Mesendoderm (in vitro differentiated cells): ENCODE results near the gene IFNA5. TPM values are rescaled to one million over a fixed set of nuclear protein-coding genes. Genes with fewer than 3 reads are reported as not detected.

Experiments
- DNase-seq: peaks from one replicate; pipeline ENCODE4 v3.0.0; 2013
- H2AK5ac ChIP-seq: 2 replicates; pipeline ENCODE4 v1.6.1; 2013; ENCODE audit warnings: low read length, inconsistent platforms
- H2BK120ac ChIP-seq: 2 replicates; pipeline ENCODE4 v1.6.1; 2013; ENCODE audit warnings: low read depth, mild to moderate bottlenecking, low read length, moderate library complexity, mixed read lengths
- H2BK15ac ChIP-seq: replicated peaks from 2 replicates; pipeline ENCODE4 v1.6.1; 2013; ENCODE audit warnings: low read depth, mild to moderate bottlenecking, moderate library complexity
- H2BK5ac ChIP-seq: 2 replicates; pipeline ENCODE4 v1.6.1; 2013; ENCODE audit warnings: low read length, inconsistent platforms
- H3K18ac ChIP-seq: 2 replicates; pipeline ENCODE4 v1.6.1; 2013; ENCODE audit warnings: mild to moderate bottlenecking, low read length, mixed read lengths
- H3K23ac ChIP-seq: one replicate; pipeline ENCODE4 v1.6.1; 2013; ENCODE audit warnings: low read length
- H3K27ac ChIP-seq: 2 replicates; pipeline ENCODE4 v1.5.1; 2013; ENCODE audit warnings: low read depth, mild to moderate bottlenecking, inconsistent platforms, low read length, moderate library complexity
- H3K27me3 ChIP-seq: 2 replicates; pipeline ENCODE4 v1.6.1; 2013; ENCODE audit warnings: low read length, control low read depth, mild to moderate bottlenecking, inconsistent platforms; ENCODE audit not compliant: insufficient read depth, poor library complexity
- H3K36me3 ChIP-seq: 2 replicates; pipeline ENCODE4 v1.6.1; 2013; ENCODE audit warnings: low read length, inconsistent platforms; ENCODE audit not compliant: control insufficient read depth, insufficient read depth
- H3K4ac ChIP-seq: one replicate; pipeline ENCODE4 v1.6.1; 2013; ENCODE audit warnings: low read depth, mild to moderate bottlenecking, low read length, moderate library complexity
- H3K4me1 ChIP-seq: 2 replicates; pipeline ENCODE4 v1.6.1; 2013; ENCODE audit warnings: low read depth, low read length, inconsistent platforms; ENCODE audit not compliant: control insufficient read depth
- H3K4me2 ChIP-seq: 2 replicates; pipeline ENCODE4 v1.6.1; 2013; ENCODE audit warnings: low read length
- H3K4me3 ChIP-seq: 2 replicates; pipeline ENCODE4 v1.5.1; 2013; ENCODE audit warnings: mild to moderate bottlenecking, low read length
- H3K56ac ChIP-seq: one replicate; pipeline ENCODE4 v1.6.1; 2013; ENCODE audit warnings: low read length
- H3K79me1 ChIP-seq: 2 replicates; pipeline ENCODE4 v1.6.1; 2013; ENCODE audit warnings: low read length, inconsistent platforms
- H3K79me2 ChIP-seq: 2 replicates; pipeline ENCODE4 v1.6.1; 2013; ENCODE audit warnings: mild to moderate bottlenecking, low read length; ENCODE audit not compliant: control insufficient read depth, insufficient read depth
- H3K9ac ChIP-seq: 2 replicates; pipeline ENCODE4 v1.6.1; 2013; ENCODE audit warnings: low read length, inconsistent platforms
- H4K5ac ChIP-seq: one replicate; pipeline ENCODE4 v1.6.1; 2013; ENCODE audit warnings: low read length
- H4K8ac ChIP-seq: one replicate; pipeline ENCODE4 v1.6.1; 2013; ENCODE audit warnings: low read depth, mild to moderate bottlenecking, control low read depth, low read length, moderate library complexity
- WGBS: extraction: QIAGEN DNeasy Blood & Tissue Kit; methylation state at CpG from one replicate; pipeline ENCODE4 v1.1.7; 2013; ENCODE audit warnings: low lambda C conversion rate, missing lambda C conversion rate; ENCODE audit not compliant: insufficient coverage; ENCODE audit errors: extremely low coverage; 5-methylcytosine and 5-hydroxymethylcytosine counted together
- polyA plus RNA-seq, 2 experiments: library from polyadenylated mRNA; stranded (reverse); fragments of 200-250 nt; gene quantifications; one replicate each; pipeline ENCODE4 v1.2.3, GENCODE V29; 2013

IFNA5 gene
- not detected for polyA plus RNA-seq (2013, experiment 1 of 2)
- polyA plus RNA-seq (2013, experiment 2 of 2): not detected

DNA sequence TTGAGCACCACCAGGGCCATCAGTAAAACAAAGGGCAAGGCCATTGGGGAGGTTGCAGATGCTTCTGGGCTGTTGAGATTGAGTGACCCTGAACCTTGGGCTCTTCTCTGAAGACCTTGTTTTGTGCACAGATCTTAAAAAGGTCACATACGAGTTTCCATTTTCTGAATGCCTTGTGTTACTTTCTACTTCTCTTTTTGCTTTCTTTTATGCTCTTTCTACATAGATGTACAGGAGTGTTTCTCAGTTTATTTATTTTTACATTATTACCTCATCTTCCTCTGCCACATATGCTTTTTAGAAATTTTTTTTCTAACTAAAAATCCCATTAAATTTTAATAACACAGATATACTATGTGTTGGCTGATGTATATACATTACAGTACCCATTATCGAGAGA, at the start of gene IFNA5:
IFNA5 (minus strand) TSS at position 101 of the 400 bp plus-strand sequence; CDS start at position 44, 57 bp downstream.
- H3K18ac ChIP-seq: no peak within 1 kb of the TSS
- no peak within 1 kb of the TSS for H4K5ac ChIP-seq
- DNase-seq: no peak
- no peak within 1 kb of the TSS for H3K27ac ChIP-seq
- no CpG with 5 or more reads among the region's 2 CpGs for WGBS
- H3K4me1 ChIP-seq: no peaks in the 10 kb centered on the region
- H3K79me1 ChIP-seq: no peaks in the 10 kb centered on the region
- H4K8ac ChIP-seq: no peak within 1 kb of the TSS
- H3K79me2 ChIP-seq: no peaks in the 10 kb centered on the region
- H3K27me3 ChIP-seq: no peaks in the 10 kb centered on the region
- no peak within 1 kb of the TSS for H3K4me2 ChIP-seq
- no peak within 1 kb of the TSS for H3K56ac ChIP-seq
- no peak within 1 kb of the TSS for H2BK120ac ChIP-seq
- no peak within 1 kb of the TSS for H3K23ac ChIP-seq
- H2AK5ac ChIP-seq: no peak within 1 kb of the TSS
- H3K4ac ChIP-seq: no peak within 1 kb of the TSS
- no peaks in the 10 kb centered on the region for H3K36me3 ChIP-seq
- H3K9ac ChIP-seq: no peak within 1 kb of the TSS
- no peak within 1 kb of the TSS for H3K4me3 ChIP-seq
- no peak within 1 kb of the TSS for H2BK5ac ChIP-seq
- H2BK15ac ChIP-seq: no peak within 1 kb of the TSS

DNA sequence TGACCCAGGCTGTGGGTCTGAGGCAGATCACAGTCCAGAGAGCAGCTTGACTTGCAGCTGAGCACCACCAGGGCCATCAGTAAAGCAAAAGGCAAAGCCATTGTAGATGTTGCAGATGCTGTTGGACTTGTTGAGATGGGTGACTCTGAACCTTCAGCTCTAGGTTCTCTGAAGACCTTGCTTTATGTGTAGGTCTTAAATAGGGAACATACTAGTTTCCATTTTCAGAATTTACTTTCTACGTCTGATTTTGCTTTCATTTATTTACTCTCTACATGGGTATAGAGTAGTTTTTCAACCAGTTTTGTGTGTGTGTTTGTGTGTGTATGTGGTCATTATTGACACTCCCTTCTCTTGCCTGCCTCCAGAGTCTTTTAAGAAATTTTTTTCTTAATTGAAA, 45.7 kb upstream of the IFNA5 start, which contains the start of gene IFNA6:
IFNA6 (minus strand) TSS at position 101 of the 400 bp plus-strand sequence; CDS start at position 101, 0 bp downstream.
- H3K79me2 ChIP-seq: no peaks in the 10 kb centered on the region
- H3K27ac ChIP-seq: no peak within 1 kb of the TSS
- H4K8ac ChIP-seq: no peak within 1 kb of the TSS
- WGBS: no CpG with 5 or more reads among the region's 1 CpG
- H3K27me3 ChIP-seq: no peaks in the 10 kb centered on the region
- no peaks in the 10 kb centered on the region for H3K4me1 ChIP-seq
- H3K4me3 ChIP-seq: no peak within 1 kb of the TSS
- no peak within 1 kb of the TSS for H3K23ac ChIP-seq
- no peak within 1 kb of the TSS for H2BK5ac ChIP-seq
- H4K5ac ChIP-seq: no peak within 1 kb of the TSS
- H3K36me3 ChIP-seq: no peaks in the 10 kb centered on the region
- H3K56ac ChIP-seq: no peak within 1 kb of the TSS
- no peaks in the 10 kb centered on the region for H3K79me1 ChIP-seq
- H2AK5ac ChIP-seq: no peak within 1 kb of the TSS
- H3K4me2 ChIP-seq: no peak within 1 kb of the TSS
- H3K4ac ChIP-seq: no peak within 1 kb of the TSS
- no peak for DNase-seq
- no peak within 1 kb of the TSS for H2BK120ac ChIP-seq
- no peak within 1 kb of the TSS for H3K18ac ChIP-seq
- H3K9ac ChIP-seq: no peak within 1 kb of the TSS
- no peak within 1 kb of the TSS for H2BK15ac ChIP-seq

DNA sequence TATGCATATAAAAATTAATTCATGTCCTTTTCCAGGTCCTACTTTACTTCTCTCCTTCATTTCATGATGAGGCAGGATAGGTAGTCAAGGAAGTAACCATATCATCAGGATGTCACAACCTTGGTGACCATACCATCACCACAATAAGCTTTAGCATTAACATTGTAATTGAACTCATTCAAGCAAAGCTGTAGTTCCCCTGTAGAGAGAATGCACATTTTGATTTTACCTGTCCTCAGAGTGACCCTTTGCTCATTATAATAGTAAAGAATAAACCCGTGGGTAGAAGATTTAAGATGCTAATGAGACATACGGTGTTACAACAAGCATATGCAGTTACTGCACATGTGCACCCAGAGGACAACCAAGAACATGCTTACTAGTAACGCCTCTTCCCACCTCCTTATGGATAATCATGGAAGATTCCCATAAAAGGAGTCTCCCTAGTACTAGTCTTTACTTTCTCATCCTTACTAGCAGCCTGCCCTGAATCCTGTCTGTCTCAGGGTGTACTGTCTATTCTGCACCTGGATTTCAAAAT, 43.4 kb upstream of the IFNA5 start:
- no peak overlapping the region for H3K23ac ChIP-seq
- H3K56ac ChIP-seq: no peak overlapping the region
- no peak overlapping the region for H3K9ac ChIP-seq
- no peak overlapping the region for H4K8ac ChIP-seq
- no peak overlapping the region for H3K4me2 ChIP-seq
- no peaks in the 10 kb centered on the region for H3K79me1 ChIP-seq
- no peak overlapping the region for H3K27ac ChIP-seq
- H3K27me3 ChIP-seq: no peaks in the 10 kb centered on the region
- H3K4me3 ChIP-seq: no peak overlapping the region
- no peak overlapping the region for H2BK15ac ChIP-seq
- no peak overlapping the region for H3K4ac ChIP-seq
- DNase-seq: no peak
- no peak overlapping the region for H3K18ac ChIP-seq
- no peak overlapping the region for H2BK5ac ChIP-seq
- no peak overlapping the region for H4K5ac ChIP-seq
- no peaks in the 10 kb centered on the region for H3K36me3 ChIP-seq
- no peaks in the 10 kb centered on the region for H3K79me2 ChIP-seq
- H2AK5ac ChIP-seq: no peak overlapping the region
- WGBS: no CpG with 5 or more reads among the region's 3 CpGs
- no peaks in the 10 kb centered on the region for H3K4me1 ChIP-seq
- no peak overlapping the region for H2BK120ac ChIP-seq

DNA sequence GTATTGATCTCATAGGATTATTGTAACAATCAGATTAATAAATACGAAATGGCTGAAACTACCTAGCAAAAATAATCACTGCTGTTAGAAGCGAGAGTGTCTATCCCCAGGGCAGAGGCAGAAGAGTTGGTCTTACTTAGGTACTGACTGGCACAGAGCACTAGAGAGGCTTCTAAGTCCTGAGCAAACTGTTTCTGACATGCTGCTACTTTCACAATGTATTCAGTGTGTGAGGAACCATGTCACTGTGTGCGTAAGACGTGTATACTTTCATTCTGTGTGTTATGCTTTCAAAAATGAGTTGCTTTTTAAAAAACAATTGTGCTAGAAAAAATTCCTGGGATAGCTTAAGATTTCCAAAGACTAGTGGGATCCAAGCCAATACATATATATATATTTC, 35.6 kb upstream of the IFNA5 start:
- no peak overlapping the region for H4K8ac ChIP-seq
- H3K4me2 ChIP-seq: no peak overlapping the region
- H2BK120ac ChIP-seq: no peak overlapping the region
- H2BK5ac ChIP-seq: no peak overlapping the region
- H3K4ac ChIP-seq: no peak overlapping the region
- no peaks in the 10 kb centered on the region for H3K79me2 ChIP-seq
- H3K27ac ChIP-seq: no peak overlapping the region
- H2AK5ac ChIP-seq: no peak overlapping the region
- no peaks in the 10 kb centered on the region for H3K27me3 ChIP-seq
- no peaks in the 10 kb centered on the region for H3K36me3 ChIP-seq
- no peaks in the 10 kb centered on the region for H3K79me1 ChIP-seq
- H2BK15ac ChIP-seq: no peak overlapping the region
- H3K23ac ChIP-seq: no peak overlapping the region
- no peaks in the 10 kb centered on the region for H3K4me1 ChIP-seq
- WGBS: no CpG with 5 or more reads among the region's 4 CpGs
- no peak for DNase-seq
- H3K56ac ChIP-seq: no peak overlapping the region
- no peak overlapping the region for H3K9ac ChIP-seq
- H4K5ac ChIP-seq: no peak overlapping the region
- no peak overlapping the region for H3K18ac ChIP-seq
- H3K4me3 ChIP-seq: no peak overlapping the region

- H2AK5ac ChIP-seq: no peak overlapping the region
- H2BK15ac ChIP-seq: no peak overlapping the region
- no peak overlapping the region for H3K27ac ChIP-seq
- H3K56ac ChIP-seq: no peak overlapping the region
- H4K8ac ChIP-seq: no peak overlapping the region
- H3K18ac ChIP-seq: no peak overlapping the region
- peaks cover 16% of the 10 kb centered on the region for H3K79me1 ChIP-seq
- no peak overlapping the region for H3K23ac ChIP-seq
- H3K27me3 ChIP-seq: no peaks in the 10 kb centered on the region
- no peak overlapping the region for H2BK5ac ChIP-seq
- H4K5ac ChIP-seq: no peak overlapping the region
- peaks cover 6% of the 10 kb centered on the region for H3K4me1 ChIP-seq
- H3K9ac ChIP-seq: no peak overlapping the region
- no peak overlapping the region for H3K4ac ChIP-seq
- no peak overlapping the region for H3K4me3 ChIP-seq
- no peak overlapping the region for H2BK120ac ChIP-seq
- no peak overlapping the region for H3K4me2 ChIP-seq
- no peaks in the 10 kb centered on the region for H3K36me3 ChIP-seq
- peak; percentile 41 for DNase-seq
- H3K79me2 ChIP-seq: peaks cover 30% of the 10 kb centered on the region
These were observed 31.3 kb upstream of the IFNA5 start for GRCh38 chr9:21336457-21336856.
